HG03439 (cell line): ENCODE data around the gene TDRD5.

Experiments
- ATAC-seq: cut with Tn5 transposase; IDR thresholded peaks from one replicate; pipeline ENCODE4 v1.9.1; 2021; ENCODE audit warnings: mild to moderate bottlenecking, moderate library complexity; ENCODE audit not compliant: unreplicated experiment

Gene TDRD5

GRCh38 chr1:179591592-179592580 lies at the start of gene TDRD5:
TSS of gene TDRD5 (plus strand) at chr1:179591832. CDS start at chr1:179592616, 784 bp downstream.
- no peak for ATAC-seq

- no peak for ATAC-seq
Measured at GRCh38 chr1:179545321-179545720, 46.3 kb upstream of the TDRD5 start.

- ATAC-seq = no peak
Measured at GRCh38 chr1:179547021-179547535, 44.6 kb upstream of the TDRD5 start.

- ATAC-seq = no peak
Measured at GRCh38 chr1:179548666-179549367, 42.8 kb upstream of the TDRD5 start.

GRCh38 chr1:179549368-179549700 lies 42.3 kb upstream of the TDRD5 start:
- ATAC-seq = no peak

GRCh38 chr1:179550746-179551682 lies 40.6 kb upstream of the TDRD5 start:
- no peak for ATAC-seq

GRCh38 chr1:179554427-179554826 lies 37.2 kb upstream of the TDRD5 start:
- ATAC-seq = no peak

GRCh38 chr1:179558078-179558477 lies 33.6 kb upstream of the TDRD5 start:
- ATAC-seq = no peak

GRCh38 chr1:179575497-179576314 lies 15.9 kb upstream of the TDRD5 start, which contains the start of gene NPHS2:
TSS of gene NPHS2 (minus strand) at chr1:179575948. CDS start at chr1:179575864, 84 bp downstream.
- ATAC-seq = no peak

- no peak for ATAC-seq
Measured at GRCh38 chr1:179576509-179576908, 15.1 kb upstream of the TDRD5 start.

- ATAC-seq = no peak
Measured at GRCh38 chr1:179583771-179584320, 7.8 kb upstream of the TDRD5 start.

GRCh38 chr1:179586107-179586823 lies 5.4 kb upstream of the TDRD5 start:
- ATAC-seq = no peak

- ATAC-seq = no peak
Measured at GRCh38 chr1:179587336-179587735, 4.3 kb upstream of the TDRD5 start.

- ATAC-seq = no peak
Measured at GRCh38 chr1:179588425-179589024, 3.1 kb upstream of the TDRD5 start.

- no peak for ATAC-seq
Measured at GRCh38 chr1:179589509-179589908, 2.1 kb upstream of the TDRD5 start.

GRCh38 chr1:179590671-179591070 lies 961 bp upstream of the TDRD5 start:
- ATAC-seq = no peak

GRCh38 chr1:179591253-179591591 lies 410 bp upstream of the TDRD5 start:
- no peak for ATAC-seq

- ATAC-seq = no peak
Measured at GRCh38 chr1:179598631-179599030, 7.0 kb downstream of the TDRD5 start.
